AG09319 (cell line): ENCODE results near the gene TMLHE.

Experiments used
- DNase-seq: peaks from one replicate; pipeline ENCODE4 v3.0.0-alpha.2; 2010; ENCODE audit warnings: low read depth; ENCODE audit errors: extremely low read depth
- CTCF ChIP-seq: IDR thresholded peaks from 2 replicates; pipeline ENCODE4 v1.5.1; 2011; ENCODE audit warnings: low read depth, mild to moderate bottlenecking, inconsistent platforms, low read length, moderate library complexity

TMLHE gene

GRCh38 chrX:155441097-155441496, 171.7 kb downstream of the TMLHE start:
- TF ChIP-seq CTCF: no peak
- no peak for DNase-seq
